ENCODE data around the gene SLC9A2.

The SLC9A2 gene

GRCh38 chr2:102619414-102620319 lies at the start of gene SLC9A2:
TSS of gene SLC9A2 (plus strand) at chr2:102619553. CDS start at chr2:102619849, 296 bp downstream.
- no peak within 1 kb of the TSS for H3K27ac Mint-ChIP-seq
- peak within 1 kb of the TSS; percentile 76 to 87 (median 81) for H3K4me3 Mint-ChIP-seq
- peaks cover 12% of the 10 kb centered on the region for H3K4me1 Mint-ChIP-seq
- H3K27me3 Mint-ChIP-seq (ENCODE audit: low read depth) = peaks cover 85% of the 10 kb centered on the region
- no peaks in the 10 kb centered on the region for H3K9me3 Mint-ChIP-seq
- TF ChIP-seq CTCF (IDR thresholded peaks at IDR 0.05; ENCODE audit: unreplicated experiment in 3 of 3) = no peak
- H3K36me3 Mint-ChIP-seq (ENCODE audit: low read depth) = no peaks in the 10 kb centered on the region

DNA sequence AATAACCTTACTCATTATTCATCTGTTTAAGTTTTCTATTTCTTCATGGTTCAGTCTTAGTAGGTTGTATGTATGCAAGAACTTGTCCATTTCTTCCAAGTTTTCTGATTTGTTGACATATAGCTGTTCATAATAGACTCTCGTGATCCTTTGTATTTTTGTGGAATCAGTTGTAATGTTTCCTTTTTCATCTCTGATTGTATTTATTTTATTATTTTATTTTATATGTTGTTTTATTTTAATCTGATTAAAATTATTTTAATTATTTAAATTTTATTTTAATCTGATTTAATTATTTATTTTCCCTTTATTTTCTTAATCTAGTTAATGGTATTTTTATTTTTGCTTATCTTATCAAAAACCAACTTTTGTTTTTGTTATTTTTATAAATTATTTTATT lies 43.5 kb upstream of the SLC9A2 start:
- Mint-ChIP-seq H3K4me3 (no peak overlapping the region), H3K4me1 (no peaks in the 10 kb centered on the region), H3K36me3 (ENCODE audit: low read depth) (no peaks in the 10 kb centered on the region), H3K27me3 (ENCODE audit: low read depth) (no peaks in the 10 kb centered on the region), H3K9me3 (peaks cover 23% of the 10 kb centered on the region), H3K27ac (no peak overlapping the region)
- TF ChIP-seq CTCF (IDR thresholded peaks at IDR 0.05; ENCODE audit: unreplicated experiment in 3 of 3) = no peak

- no peak for TF ChIP-seq CTCF (IDR thresholded peaks at IDR 0.05; ENCODE audit: unreplicated experiment in 3 of 3)
- no peak overlapping the region for H3K27ac Mint-ChIP-seq
- H3K9me3 Mint-ChIP-seq = peaks cover 23% of the 10 kb centered on the region
- H3K36me3 Mint-ChIP-seq (ENCODE audit: low read depth) = no peaks in the 10 kb centered on the region
- H3K27me3 Mint-ChIP-seq (ENCODE audit: low read depth) = no peaks in the 10 kb centered on the region
- no peaks in the 10 kb centered on the region for H3K4me1 Mint-ChIP-seq
- no peak overlapping the region for H3K4me3 Mint-ChIP-seq
Measured at GRCh38 chr2:102578376-102578775, 41.0 kb upstream of the SLC9A2 start.

- no peak for TF ChIP-seq CTCF (IDR thresholded peaks at IDR 0.05; ENCODE audit: unreplicated experiment in 3 of 3)
- H3K4me3 Mint-ChIP-seq = no peak overlapping the region
- H3K27me3 Mint-ChIP-seq (ENCODE audit: low read depth) = no peaks in the 10 kb centered on the region
- no peaks in the 10 kb centered on the region for H3K36me3 Mint-ChIP-seq (ENCODE audit: low read depth)
- no peak overlapping the region for H3K27ac Mint-ChIP-seq
- no peaks in the 10 kb centered on the region for H3K4me1 Mint-ChIP-seq
- peaks cover 15% of the 10 kb centered on the region for H3K9me3 Mint-ChIP-seq
Measured at GRCh38 chr2:102581911-102582310, 37.4 kb upstream of the SLC9A2 start.

- no peak overlapping the region for H3K27ac Mint-ChIP-seq
- TF ChIP-seq CTCF (IDR thresholded peaks at IDR 0.05; ENCODE audit: unreplicated experiment in 3 of 3) = no peak
- H3K27me3 Mint-ChIP-seq (ENCODE audit: low read depth) = no peaks in the 10 kb centered on the region
- H3K9me3 Mint-ChIP-seq = peaks cover 15% of the 10 kb centered on the region
- H3K4me1 Mint-ChIP-seq = no peaks in the 10 kb centered on the region
- H3K36me3 Mint-ChIP-seq (ENCODE audit: low read depth) = no peaks in the 10 kb centered on the region
- H3K4me3 Mint-ChIP-seq = no peak overlapping the region
Measured at GRCh38 chr2:102582845-102583244, 36.5 kb upstream of the SLC9A2 start.

Measured in nephron (organoid).